ENCODE measurements around the gene VCAM1. TPM values are rescaled to one million over a fixed set of nuclear protein-coding genes. Genes with fewer than 3 reads are reported as not detected.
"Not testable (repeated sequence)": the region's sequence is repeated elsewhere in the genome, so short reads cannot be mapped to it uniquely, and the experiment has no call there.

VCAM1 gene
- not detected in 2 replicates for total RNA-seq (2014; rRNA removed; shearing (Covaris generic))
- polyA plus RNA-seq (2015; cell fraction: cytosol; rRNA removed) = not detected in 2 replicates
- not detected in 2 replicates for polyA plus RNA-seq (2015; cell fraction: nucleus; rRNA removed)

- in situ Hi-C loops (cut with HindIII; ENCODE audit: low pct_unique_long_range_greater_than_20kb, low sequenced_read_pairs) = no loop called here
- no peak for DNase-seq (ENCODE audit: low read depth, low spot score)
Measured at GRCh38 chr1:100719490-100719889, at the start of gene VCAM1. Gene VCAM1 (plus strand): TSS chr1:100719742. CDS start chr1:100719861, 119 bp downstream.

DNA sequence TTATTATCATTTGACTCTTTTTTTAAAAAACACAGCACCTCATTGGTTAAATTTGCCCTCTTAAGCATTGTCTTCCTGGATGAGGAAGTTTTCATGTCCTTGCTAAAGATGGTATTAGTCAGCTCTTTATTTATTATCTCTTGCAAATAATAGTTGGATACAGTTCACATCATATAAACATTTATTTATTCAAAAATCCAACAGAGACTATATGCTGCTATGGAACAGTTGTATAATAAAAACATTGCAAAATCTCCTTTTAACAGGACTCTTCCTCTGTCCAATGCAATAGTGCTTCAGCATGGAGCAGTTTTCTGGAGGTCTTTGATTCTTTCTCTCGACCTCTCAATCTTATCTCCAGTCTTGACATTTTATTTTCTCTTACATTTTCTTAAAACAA is 49.5 kb upstream of the VCAM1 start:
- in situ Hi-C loops (cut with HindIII; ENCODE audit: low pct_unique_long_range_greater_than_20kb, low sequenced_read_pairs) = no loop called here
- DNase-seq (ENCODE audit: low read depth, low spot score) = no peak

DNA sequence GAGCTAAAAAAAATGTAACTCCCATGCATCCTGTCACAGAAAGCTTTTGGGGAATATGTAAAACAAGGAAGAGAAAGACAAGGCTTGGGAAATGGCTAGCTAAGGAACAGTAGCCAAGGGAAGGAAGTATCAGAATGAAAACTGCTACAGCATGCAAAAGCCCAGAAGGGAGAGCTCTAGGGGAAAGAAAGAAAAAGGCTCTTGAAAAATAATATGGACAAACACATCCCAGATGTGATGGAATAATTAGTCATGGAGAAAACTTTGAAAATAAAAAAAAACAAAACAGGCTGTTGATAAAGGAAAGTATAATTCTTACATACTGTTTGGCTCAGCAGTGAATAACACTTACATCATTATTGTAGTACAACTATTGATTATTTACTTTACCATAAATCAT is 47.9 kb upstream of the VCAM1 start:
- in situ Hi-C loops (cut with HindIII; ENCODE audit: low pct_unique_long_range_greater_than_20kb, low sequenced_read_pairs) = no loop called here
- no peak for DNase-seq (ENCODE audit: low read depth, low spot score)

- DNase-seq (ENCODE audit: low read depth, low spot score) = no peak
- in situ Hi-C loops (cut with HindIII; ENCODE audit: low pct_unique_long_range_greater_than_20kb, low sequenced_read_pairs) = no loop called here
Measured at GRCh38 chr1:100683448-100684349, 35.8 kb upstream of the VCAM1 start.

DNA sequence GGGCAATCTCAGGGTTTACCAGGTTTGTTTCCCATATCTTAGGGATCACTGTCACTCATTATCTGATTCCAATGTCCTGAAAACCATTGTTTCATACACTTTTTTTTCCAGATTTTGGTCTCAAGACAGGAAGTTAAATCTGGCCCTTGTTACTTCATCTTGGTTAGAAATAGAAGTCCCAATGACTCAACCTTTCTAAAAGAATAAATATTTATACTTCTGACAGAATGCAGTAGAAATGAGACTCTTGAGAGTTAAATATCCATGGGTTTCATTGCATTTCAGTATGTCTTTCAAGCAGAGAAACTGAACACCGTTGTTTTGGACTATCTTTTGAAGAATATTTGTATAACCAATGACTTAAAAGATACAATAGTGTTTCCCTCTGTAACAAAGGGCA is 19.8 kb upstream of the VCAM1 start:
- DNase-seq (ENCODE audit: low read depth, low spot score) = no peak
- in situ Hi-C loops (cut with HindIII; ENCODE audit: low pct_unique_long_range_greater_than_20kb, low sequenced_read_pairs) = no loop called here

GRCh38 chr1:100700586-100700985 is 19.0 kb upstream of the VCAM1 start:
- in situ Hi-C loops (cut with HindIII; ENCODE audit: low pct_unique_long_range_greater_than_20kb, low sequenced_read_pairs) = no loop called here
- DNase-seq (ENCODE audit: low read depth, low spot score) = no peak

DNA sequence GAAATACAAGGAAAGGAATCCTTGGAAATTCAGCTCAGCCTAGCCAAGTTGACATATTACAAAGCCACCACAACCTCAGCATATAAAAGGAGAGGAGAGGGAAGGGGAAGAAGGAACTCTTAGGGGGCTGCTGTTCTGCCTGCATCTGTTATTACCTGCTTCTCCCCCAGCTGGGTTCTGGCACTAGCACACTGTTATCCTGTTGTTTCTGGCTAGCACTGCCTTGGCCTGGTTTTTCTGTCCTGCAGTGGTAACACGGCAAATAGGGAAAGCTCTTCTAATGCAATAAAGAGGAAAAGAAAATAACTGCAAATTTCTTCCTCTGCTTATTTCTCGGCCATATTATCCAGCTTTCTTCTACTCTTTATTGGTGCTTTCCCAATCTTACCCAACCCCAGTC is 16.5 kb upstream of the VCAM1 start:
- no peak for DNase-seq (ENCODE audit: low read depth, low spot score)
- in situ Hi-C loops (cut with HindIII; ENCODE audit: low pct_unique_long_range_greater_than_20kb, low sequenced_read_pairs) = no loop called here

DNA sequence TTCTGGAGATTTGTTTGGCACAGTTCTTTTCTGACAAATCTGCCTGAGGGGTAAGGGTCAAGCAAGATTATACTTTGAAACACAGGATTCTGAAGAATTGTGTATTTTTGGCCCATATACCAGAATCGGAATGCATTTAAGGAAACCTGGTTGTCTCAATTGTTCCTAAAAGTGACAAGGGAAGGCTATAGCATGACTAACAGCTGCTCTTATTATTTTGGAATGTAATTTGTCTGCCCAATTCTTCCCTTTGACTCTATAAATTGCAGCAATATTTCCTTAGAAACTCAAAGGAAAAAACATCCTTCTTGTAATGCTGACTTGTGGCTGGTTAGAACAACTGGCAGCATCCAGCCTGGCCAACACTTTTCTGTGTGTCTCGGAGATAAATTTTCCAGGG is 15.8 kb upstream of the VCAM1 start:
- DNase-seq (ENCODE audit: low read depth, low spot score) = no peak

DNA sequence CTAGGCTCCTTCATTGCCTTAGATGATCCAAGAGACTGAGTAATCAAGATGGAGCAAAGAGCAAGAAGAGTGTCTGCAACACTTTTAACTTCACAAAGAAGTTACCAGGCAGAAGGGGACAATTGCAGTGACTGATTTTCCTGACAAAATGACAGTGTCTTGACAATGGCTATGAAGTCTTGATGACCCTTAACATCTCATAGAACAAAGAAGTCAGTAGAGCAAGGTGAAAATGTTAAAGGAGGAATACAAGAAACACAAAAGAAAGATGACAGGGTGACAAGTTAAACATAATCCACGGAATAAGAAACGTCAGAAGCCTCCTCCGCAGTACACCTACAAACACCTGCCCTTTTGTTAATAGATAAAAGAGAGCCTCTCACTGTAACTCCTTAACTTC is 15.1 kb upstream of the VCAM1 start:
- in situ Hi-C loops (cut with HindIII; ENCODE audit: low pct_unique_long_range_greater_than_20kb, low sequenced_read_pairs) = no loop called here
- no peak for DNase-seq (ENCODE audit: low read depth, low spot score)

More for the DNA sequence above, 15.8 kb upstream of the VCAM1 start:
- in situ Hi-C loops (cut with HindIII; ENCODE audit: low pct_unique_long_range_greater_than_20kb, low sequenced_read_pairs) = no loop called here

DNA sequence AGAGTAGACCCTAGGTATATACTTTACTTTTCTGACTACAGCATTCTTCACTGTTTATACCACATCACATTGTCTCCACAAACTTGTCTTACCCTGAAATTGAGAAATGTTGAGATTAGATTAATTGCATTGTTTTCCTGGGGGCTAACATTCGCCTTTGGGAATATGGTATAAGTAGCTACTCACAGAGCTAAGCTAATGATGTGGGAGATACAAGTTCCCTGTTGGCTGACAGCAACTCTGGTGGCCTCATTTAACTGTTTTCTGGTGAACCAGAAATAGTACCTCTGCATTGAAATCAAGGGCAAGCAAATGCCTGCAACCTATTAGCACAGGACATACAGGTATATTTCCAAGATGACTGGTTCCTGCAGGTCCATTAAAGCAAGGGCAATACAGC is 13.2 kb upstream of the VCAM1 start:
- no peak for DNase-seq (ENCODE audit: low read depth, low spot score)
- in situ Hi-C loops (cut with HindIII; ENCODE audit: low pct_unique_long_range_greater_than_20kb, low sequenced_read_pairs) = no loop called here

DNA sequence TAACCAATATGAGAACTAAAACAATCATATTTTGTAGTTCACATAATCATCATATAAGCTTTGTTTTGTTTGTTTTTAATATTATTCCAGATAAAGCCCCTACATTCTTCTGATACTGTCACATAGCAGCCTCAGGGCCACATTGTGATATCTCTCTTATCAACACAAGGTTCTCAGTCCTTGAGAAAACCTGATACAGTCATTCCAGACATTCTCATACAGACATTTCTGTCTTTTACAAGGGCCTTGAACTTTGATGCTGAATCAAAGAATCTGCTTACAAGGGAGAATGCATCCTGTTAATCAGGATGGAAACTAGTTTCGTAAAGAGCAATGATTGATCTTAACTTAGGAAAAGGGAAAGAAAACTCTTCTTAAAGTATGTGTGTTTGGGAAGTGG is 12.7 kb upstream of the VCAM1 start:
- no peak for DNase-seq (ENCODE audit: low read depth, low spot score)
- in situ Hi-C loops (cut with HindIII; ENCODE audit: low pct_unique_long_range_greater_than_20kb, low sequenced_read_pairs) = no loop called here

DNA sequence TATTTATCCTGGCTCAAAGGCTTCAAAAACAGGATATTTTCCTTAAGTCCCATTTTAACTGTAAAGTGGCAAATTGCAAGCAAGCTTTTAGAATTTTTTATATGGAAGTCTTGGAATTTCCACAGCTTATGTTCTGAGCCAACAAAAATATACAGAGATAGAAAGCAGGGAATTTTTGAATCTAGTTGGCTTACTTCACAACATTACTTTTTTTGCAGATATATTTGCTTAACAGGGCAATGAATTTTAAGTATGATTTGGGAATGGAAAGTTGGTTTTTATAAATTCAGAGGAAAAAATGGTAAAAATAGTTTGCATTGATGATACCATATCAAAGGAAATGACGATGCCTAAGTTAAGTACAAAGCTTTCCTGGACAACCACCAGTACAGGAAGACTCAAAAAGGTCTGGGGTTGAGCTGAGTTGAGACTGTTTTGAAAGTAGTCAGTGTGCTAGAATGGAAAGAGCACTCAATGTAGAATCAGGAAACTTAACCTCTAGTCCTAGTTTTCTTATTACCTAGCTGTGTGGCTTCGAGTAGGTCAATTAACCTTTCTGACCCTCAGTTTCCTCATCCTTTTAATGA is 11.0 kb upstream of the VCAM1 start:
- DNase-seq (ENCODE audit: low read depth, low spot score) = no peak
- in situ Hi-C loops (cut with HindIII; ENCODE audit: low pct_unique_long_range_greater_than_20kb, low sequenced_read_pairs) = no loop called here

DNA sequence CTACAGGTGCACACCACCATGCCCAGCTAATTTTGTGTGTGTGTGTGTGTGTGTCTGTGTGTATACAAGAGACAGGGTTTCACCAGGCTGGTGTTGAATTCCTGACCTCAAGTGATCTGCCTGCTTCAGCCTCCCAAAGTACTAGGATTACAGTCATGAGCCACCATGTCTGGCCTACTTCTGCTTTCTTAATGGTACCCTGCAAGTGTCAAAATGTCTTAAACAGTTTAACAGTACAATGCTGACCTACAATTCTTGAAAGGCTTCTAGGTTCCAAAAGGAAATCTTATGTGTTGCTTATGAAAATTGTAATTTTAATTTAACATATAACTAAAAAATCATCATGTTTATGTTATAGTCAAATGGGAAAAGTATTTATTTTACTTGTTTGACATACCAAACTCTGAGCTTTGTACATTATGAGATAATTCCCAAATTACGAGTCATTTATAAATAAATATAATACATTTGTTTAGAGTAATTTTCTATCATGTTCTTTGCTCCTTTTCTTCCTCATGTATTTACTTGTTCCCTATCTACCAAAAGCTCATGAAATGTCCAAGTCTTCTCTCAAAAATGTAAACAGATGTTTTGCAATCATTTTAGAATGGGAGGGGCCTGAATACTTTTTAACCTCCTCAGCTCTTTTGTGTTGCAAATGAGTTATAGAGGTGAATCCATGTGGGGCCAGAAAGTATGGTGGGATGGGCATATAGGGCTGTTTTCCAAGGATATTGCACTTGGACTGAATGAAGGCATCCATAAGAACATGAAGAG is 8.4 kb upstream of the VCAM1 start:
- DNase-seq (ENCODE audit: low read depth, low spot score) = no peak
- in situ Hi-C loops (cut with HindIII; ENCODE audit: low pct_unique_long_range_greater_than_20kb, low sequenced_read_pairs) = no loop called here

- in situ Hi-C loops (cut with HindIII; ENCODE audit: low pct_unique_long_range_greater_than_20kb, low sequenced_read_pairs); DNase-seq (ENCODE audit: low read depth, low spot score): not testable (repeated sequence)
Measured at GRCh38 chr1:100713027-100713426, 6.5 kb upstream of the VCAM1 start.

GRCh38 chr1:100713626-100714025 is 5.9 kb upstream of the VCAM1 start:
- DNase-seq (ENCODE audit: low read depth, low spot score) = no peak
- in situ Hi-C loops (cut with HindIII; ENCODE audit: low pct_unique_long_range_greater_than_20kb, low sequenced_read_pairs) = no loop called here

DNA sequence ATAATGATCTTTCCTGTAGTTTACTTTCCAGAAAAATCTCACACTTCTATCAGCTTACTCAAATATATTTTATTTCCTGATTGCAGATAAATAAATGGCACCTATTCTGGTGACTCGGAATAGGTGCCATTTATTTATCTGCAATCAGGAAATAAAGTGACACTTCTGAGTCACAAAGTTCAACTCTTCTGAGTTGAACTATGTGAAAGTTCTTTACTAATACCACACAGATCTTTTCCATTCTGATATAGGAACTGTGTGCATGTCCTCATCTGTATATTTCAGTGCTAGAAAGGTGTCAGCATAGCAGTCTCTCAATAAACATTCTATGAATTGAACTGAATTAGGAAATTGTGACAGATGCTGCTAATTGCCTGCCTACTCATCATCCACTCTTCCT is 4.9 kb upstream of the VCAM1 start:
- in situ Hi-C loops (cut with HindIII; ENCODE audit: low pct_unique_long_range_greater_than_20kb, low sequenced_read_pairs) = no loop called here
- DNase-seq (ENCODE audit: low read depth, low spot score) = no peak

- peak; percentile 4 for DNase-seq (ENCODE audit: low read depth, low spot score)
- in situ Hi-C loops (cut with HindIII; ENCODE audit: low pct_unique_long_range_greater_than_20kb, low sequenced_read_pairs) = no loop called here
Measured at GRCh38 chr1:100717218-100717617, 2.3 kb upstream of the VCAM1 start.

- no peak for DNase-seq (ENCODE audit: low read depth, low spot score)
- in situ Hi-C loops (cut with HindIII; ENCODE audit: low pct_unique_long_range_greater_than_20kb, low sequenced_read_pairs) = no loop called here
Measured at GRCh38 chr1:100718581-100718980, 961 bp upstream of the VCAM1 start.
